ENCODE results near the gene RNF181.
A peak's percentile ranks its signal among the peaks of the same experiment; 100 is the strongest.
"Not testable (repeated sequence)": the region's sequence is repeated elsewhere in the genome, so short reads cannot be mapped to it uniquely, and the experiment has no call there.

RNF181 gene

GRCh38 chr2:85558160-85558559, 37.4 kb upstream of the RNF181 start:
- no peak overlapping the region for H3K4me3 ChIP-seq (ENCODE audit: low read length)
- DNase-seq (ENCODE audit: low read depth) = no peak
- TF ChIP-seq CTCF (IDR thresholded peaks at IDR 0.05; ENCODE audit: insufficient read depth, low read depth, low read length, missing control alignments) = no peak

- not testable (repeated sequence) for DNase-seq (ENCODE audit: low read depth)
- peak overlapping the region; percentile 98 for H3K4me3 ChIP-seq (ENCODE audit: low read length)
Observed at GRCh38 chr2:85560403-85560726, 35.2 kb upstream of the RNF181 start.

GRCh38 chr2:85560812-85561279, 34.7 kb upstream of the RNF181 start:
- peak overlapping the region; percentile 98 for H3K4me3 ChIP-seq (ENCODE audit: low read length)
- no peak for TF ChIP-seq CTCF (IDR thresholded peaks at IDR 0.05; ENCODE audit: insufficient read depth, low read depth, low read length, missing control alignments)
- DNase-seq (ENCODE audit: low read depth) = no peak

- peak within 1 kb of the TSS; percentile 98 for H3K4me3 ChIP-seq (ENCODE audit: low read length)
- DNase-seq (ENCODE audit: low read depth) = peak; percentile 96
- peak; percentile 33 for TF ChIP-seq CTCF (IDR thresholded peaks at IDR 0.05; ENCODE audit: insufficient read depth, low read depth, low read length, missing control alignments)
Observed at GRCh38 chr2:85561280-85562212, 34.0 kb upstream of the RNF181 start, which contains the start of gene GGCX. TSS of gene GGCX (minus strand) at chr2:85561493. CDS start at chr2:85561428, 65 bp downstream.

GRCh38 chr2:85564144-85564563, 31.4 kb upstream of the RNF181 start:
- H3K4me3 ChIP-seq (ENCODE audit: low read length) = no peak overlapping the region
- no peak for DNase-seq (ENCODE audit: low read depth)
- no peak for TF ChIP-seq CTCF (IDR thresholded peaks at IDR 0.05; ENCODE audit: insufficient read depth, low read depth, low read length, missing control alignments)

GRCh38 chr2:85566265-85566664, 29.3 kb upstream of the RNF181 start:
- no peak for DNase-seq (ENCODE audit: low read depth)
- H3K4me3 ChIP-seq (ENCODE audit: low read length) = no peak overlapping the region
- no peak for TF ChIP-seq CTCF (IDR thresholded peaks at IDR 0.05; ENCODE audit: insufficient read depth, low read depth, low read length, missing control alignments)

- no peak overlapping the region for H3K4me3 ChIP-seq (ENCODE audit: low read length)
- DNase-seq (ENCODE audit: low read depth) = no peak
- no peak for TF ChIP-seq CTCF (IDR thresholded peaks at IDR 0.05; ENCODE audit: insufficient read depth, low read depth, low read length, missing control alignments)
Observed at GRCh38 chr2:85575739-85576138, 19.8 kb upstream of the RNF181 start.
